ENCODE data around the gene UEVLD. TPM values are rescaled to one million over a fixed set of nuclear protein-coding genes. Genes with fewer than 3 reads are reported as not detected.

Gene UEVLD
- polyA plus RNA-seq, 1 donor from 2014 or later: 11.3 TPM

- H4K20me1 ChIP-seq (ENCODE audit: insufficient read depth): no peaks in the 10 kb centered on the region
- H3K27ac ChIP-seq (ENCODE audit: low read length): no peak overlapping the region
- no peaks in the 10 kb centered on the region for H3K9me2 ChIP-seq (ENCODE audit: insufficient read depth, low read length)
- TF ChIP-seq MXI1 (conservative IDR thresholded peaks at IDR 0.05; ENCODE audit: poor library complexity, severe bottlenecking): no peak
- TF ChIP-seq TAF1 (IDR thresholded peaks at IDR 0.05; ENCODE audit: low read depth): no peak
- no peak for TF ChIP-seq POLR2AphosphoS5 (IDR thresholded peaks at IDR 0.05)
- no peak for TF ChIP-seq SMC3 (conservative IDR thresholded peaks at IDR 0.05; ENCODE audit: poor library complexity)
- TF ChIP-seq, protein P1, sequence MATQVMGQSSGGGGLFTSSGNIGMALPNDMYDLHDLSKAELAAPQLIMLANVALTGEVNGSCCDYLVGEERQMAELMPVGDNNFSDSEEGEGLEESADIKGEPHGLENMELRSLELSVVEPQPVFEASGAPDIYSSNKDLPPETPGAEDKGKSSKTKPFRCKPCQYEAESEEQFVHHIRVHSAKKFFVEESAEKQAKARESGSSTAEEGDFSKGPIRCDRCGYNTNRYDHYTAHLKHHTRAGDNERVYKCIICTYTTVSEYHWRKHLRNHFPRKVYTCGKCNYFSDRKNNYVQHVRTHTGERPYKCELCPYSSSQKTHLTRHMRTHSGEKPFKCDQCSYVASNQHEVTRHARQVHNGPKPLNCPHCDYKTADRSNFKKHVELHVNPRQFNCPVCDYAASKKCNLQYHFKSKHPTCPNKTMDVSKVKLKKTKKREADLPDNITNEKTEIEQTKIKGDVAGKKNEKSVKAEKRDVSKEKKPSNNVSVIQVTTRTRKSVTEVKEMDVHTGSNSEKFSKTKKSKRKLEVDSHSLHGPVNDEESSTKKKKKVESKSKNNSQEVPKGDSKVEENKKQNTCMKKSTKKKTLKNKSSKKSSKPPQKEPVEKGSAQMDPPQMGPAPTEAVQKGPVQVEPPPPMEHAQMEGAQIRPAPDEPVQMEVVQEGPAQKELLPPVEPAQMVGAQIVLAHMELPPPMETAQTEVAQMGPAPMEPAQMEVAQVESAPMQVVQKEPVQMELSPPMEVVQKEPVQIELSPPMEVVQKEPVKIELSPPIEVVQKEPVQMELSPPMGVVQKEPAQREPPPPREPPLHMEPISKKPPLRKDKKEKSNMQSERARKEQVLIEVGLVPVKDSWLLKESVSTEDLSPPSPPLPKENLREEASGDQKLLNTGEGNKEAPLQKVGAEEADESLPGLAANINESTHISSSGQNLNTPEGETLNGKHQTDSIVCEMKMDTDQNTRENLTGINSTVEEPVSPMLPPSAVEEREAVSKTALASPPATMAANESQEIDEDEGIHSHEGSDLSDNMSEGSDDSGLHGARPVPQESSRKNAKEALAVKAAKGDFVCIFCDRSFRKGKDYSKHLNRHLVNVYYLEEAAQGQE (IDR thresholded peaks at IDR 0.05; ENCODE audit: borderline replicate concordance): no peak
- no peak overlapping the region for H2AFZ ChIP-seq (ENCODE audit: low read depth, low read length)
- no peaks in the 10 kb centered on the region for H3K9me3 ChIP-seq (ENCODE audit: low read length)
- peaks cover 11% of the 10 kb centered on the region for H3K79me2 ChIP-seq (replicated peaks; ENCODE audit: insufficient read depth, low read length)
- no peaks in the 10 kb centered on the region for H3K27me3 ChIP-seq (ENCODE audit: insufficient read depth, low read depth, low read length)
- H3F3A ChIP-seq (ENCODE audit: insufficient read depth, low read length, poor library complexity, severe bottlenecking): no peaks in the 10 kb centered on the region
- H3K36me3 ChIP-seq (ENCODE audit: insufficient read depth, low read length): peaks cover 15% of the 10 kb centered on the region
- no peak overlapping the region for H3K4me3 ChIP-seq (ENCODE audit: low read length)
- H3K4me2 ChIP-seq (ENCODE audit: low read length): no peak overlapping the region
- no peak overlapping the region for H3K9ac ChIP-seq (ENCODE audit: low read length)
Observed at GRCh38 chr11:18615628-18616392, 27.3 kb upstream of the UEVLD start.

DNA sequence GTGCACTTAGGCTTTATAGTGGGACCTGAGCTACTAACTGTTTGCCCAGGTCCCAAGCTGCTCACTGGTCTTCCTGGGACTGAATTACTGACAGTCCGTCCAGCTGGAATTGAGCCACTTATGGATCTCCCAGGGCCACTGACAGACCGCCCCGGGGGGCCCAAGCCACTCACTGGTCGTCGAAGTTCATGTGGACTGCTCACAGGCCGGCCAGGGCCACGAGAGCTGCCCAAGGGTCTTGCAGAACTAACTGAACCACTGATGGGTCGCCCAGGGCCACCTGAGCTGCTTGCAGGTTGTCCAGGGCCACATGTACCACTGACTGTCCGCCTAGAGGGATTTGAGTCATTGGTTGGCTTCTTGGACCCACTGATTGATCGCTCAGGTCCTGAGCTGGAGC is 26.1 kb upstream of the UEVLD start:
- TF ChIP-seq SMC3 (conservative IDR thresholded peaks at IDR 0.05; ENCODE audit: poor library complexity): no peak
- no peak for TF ChIP-seq RAD21 (conservative IDR thresholded peaks at IDR 0.05)
- no peak for TF ChIP-seq EZH2 (IDR thresholded peaks at IDR 0.05; ENCODE audit: borderline replicate concordance, insufficient read depth, low read length, poor library complexity, severe bottlenecking)
- TF ChIP-seq, protein P1 (IDR thresholded peaks at IDR 0.05; ENCODE audit: borderline replicate concordance): no peak
- TF ChIP-seq POLR2AphosphoS5 (IDR thresholded peaks at IDR 0.05): no peak
- TF ChIP-seq EP300 (conservative IDR thresholded peaks at IDR 0.05; ENCODE audit: poor library complexity, severe bottlenecking): no peak
- TF ChIP-seq, protein P2, sequence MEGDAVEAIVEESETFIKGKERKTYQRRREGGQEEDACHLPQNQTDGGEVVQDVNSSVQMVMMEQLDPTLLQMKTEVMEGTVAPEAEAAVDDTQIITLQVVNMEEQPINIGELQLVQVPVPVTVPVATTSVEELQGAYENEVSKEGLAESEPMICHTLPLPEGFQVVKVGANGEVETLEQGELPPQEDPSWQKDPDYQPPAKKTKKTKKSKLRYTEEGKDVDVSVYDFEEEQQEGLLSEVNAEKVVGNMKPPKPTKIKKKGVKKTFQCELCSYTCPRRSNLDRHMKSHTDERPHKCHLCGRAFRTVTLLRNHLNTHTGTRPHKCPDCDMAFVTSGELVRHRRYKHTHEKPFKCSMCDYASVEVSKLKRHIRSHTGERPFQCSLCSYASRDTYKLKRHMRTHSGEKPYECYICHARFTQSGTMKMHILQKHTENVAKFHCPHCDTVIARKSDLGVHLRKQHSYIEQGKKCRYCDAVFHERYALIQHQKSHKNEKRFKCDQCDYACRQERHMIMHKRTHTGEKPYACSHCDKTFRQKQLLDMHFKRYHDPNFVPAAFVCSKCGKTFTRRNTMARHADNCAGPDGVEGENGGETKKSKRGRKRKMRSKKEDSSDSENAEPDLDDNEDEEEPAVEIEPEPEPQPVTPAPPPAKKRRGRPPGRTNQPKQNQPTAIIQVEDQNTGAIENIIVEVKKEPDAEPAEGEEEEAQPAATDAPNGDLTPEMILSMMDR (IDR thresholded peaks at IDR 0.05; ENCODE audit: poor library complexity, severe bottlenecking): no peak
- TF ChIP-seq TAF1 (IDR thresholded peaks at IDR 0.05; ENCODE audit: low read depth): no peak
- TF ChIP-seq MXI1 (conservative IDR thresholded peaks at IDR 0.05; ENCODE audit: poor library complexity, severe bottlenecking): no peak
- H3K9ac ChIP-seq (ENCODE audit: low read length): no peak overlapping the region
- no peaks in the 10 kb centered on the region for H3K9me2 ChIP-seq (ENCODE audit: insufficient read depth, low read length)
- no peaks in the 10 kb centered on the region for H4K20me1 ChIP-seq (ENCODE audit: insufficient read depth)
- no peak overlapping the region for H2AFZ ChIP-seq (ENCODE audit: low read depth, low read length)
- peaks cover 15% of the 10 kb centered on the region for H3K36me3 ChIP-seq (ENCODE audit: insufficient read depth, low read length)
- no peaks in the 10 kb centered on the region for H3F3A ChIP-seq (ENCODE audit: insufficient read depth, low read length, poor library complexity, severe bottlenecking)
- no peak overlapping the region for H3K4me2 ChIP-seq (ENCODE audit: low read length)
- H3K9me3 ChIP-seq (ENCODE audit: low read length): no peaks in the 10 kb centered on the region
- no peak overlapping the region for H3K27ac ChIP-seq (ENCODE audit: low read length)
- no peak overlapping the region for H3K4me3 ChIP-seq (ENCODE audit: low read length)
- no peaks in the 10 kb centered on the region for H3K27me3 ChIP-seq (ENCODE audit: insufficient read depth, low read depth, low read length)
- peaks cover 4% of the 10 kb centered on the region for H3K79me2 ChIP-seq (replicated peaks; ENCODE audit: insufficient read depth, low read length)
